H9 (cell line): ENCODE results near the gene MAPKAP1. TPM values are rescaled to one million over a fixed set of nuclear protein-coding genes. Genes with fewer than 3 reads are reported as not detected.

Experiments used
- DNase-seq: peaks from one replicate; pipeline ENCODE4 v3.0.0-alpha.2; 2017
- H2AFZ ChIP-seq: one replicate; pipeline ENCODE4 v1.6.1; 2013; ENCODE audit warnings: mild to moderate bottlenecking, low read length, control low read depth, moderate library complexity
- H2AK5ac ChIP-seq: 2 replicates; pipeline ENCODE4 v1.6.1; 2013; ENCODE audit warnings: low read length, control low read depth, mixed read lengths; ENCODE audit not compliant: insufficient read length
- H2BK120ac ChIP-seq: one replicate; pipeline ENCODE4 v1.6.1; 2013; ENCODE audit warnings: low read depth, mild to moderate bottlenecking, low read length, control low read depth, inconsistent platforms; ENCODE audit not compliant: poor library complexity, severe bottlenecking
- H2BK12ac ChIP-seq: 2 replicates; pipeline ENCODE4 v1.6.1; 2013; ENCODE audit warnings: low read length, control low read depth, mixed read lengths, low read depth; ENCODE audit not compliant: insufficient read length
- H2BK15ac ChIP-seq: 2 replicates; pipeline ENCODE4 v1.6.1; 2013; ENCODE audit warnings: low read depth, low read length, control low read depth
- H2BK20ac ChIP-seq: one replicate; pipeline ENCODE4 v1.6.1; 2013; ENCODE audit warnings: low read depth, mild to moderate bottlenecking, low read length, control low read depth, inconsistent platforms; ENCODE audit not compliant: poor library complexity, severe bottlenecking
- H2BK5ac ChIP-seq: 2 replicates; pipeline ENCODE4 v1.6.1; 2013; ENCODE audit warnings: low read length, control low read depth, mixed read lengths; ENCODE audit not compliant: insufficient read length
- H3K14ac ChIP-seq: 2 replicates; pipeline ENCODE4 v1.6.1; 2013; ENCODE audit warnings: low read length, control low read depth; ENCODE audit not compliant: insufficient read depth
- H3K18ac ChIP-seq: 2 replicates; pipeline ENCODE4 v1.6.1; 2013; ENCODE audit warnings: low read depth, mild to moderate bottlenecking, mixed read lengths, low read length, control low read depth; ENCODE audit not compliant: insufficient read length
- H3K23ac ChIP-seq: 2 replicates; pipeline ENCODE4 v1.6.1; 2013; ENCODE audit warnings: low read length, control low read depth, mixed read lengths, low read depth; ENCODE audit not compliant: insufficient read length
- H3K23me2 ChIP-seq: 2 replicates; pipeline ENCODE4 v1.6.1; 2013; ENCODE audit warnings: low read depth, mild to moderate bottlenecking, mixed read lengths, low read length, control low read depth; ENCODE audit not compliant: insufficient read length, poor library complexity, severe bottlenecking
- H3K27ac ChIP-seq: 2 replicates; pipeline ENCODE4 v1.5.1; 2013; ENCODE audit warnings: low read length, control low read depth, mixed read lengths, low read depth; ENCODE audit not compliant: insufficient read length
- H3K27me3 ChIP-seq: 2 replicates; pipeline ENCODE4 v1.6.1; 2013; ENCODE audit warnings: low read length, control low read depth, inconsistent platforms; ENCODE audit not compliant: insufficient read depth
- H3K4ac ChIP-seq: 2 replicates; pipeline ENCODE4 v1.6.1; 2013; ENCODE audit warnings: low read depth, mild to moderate bottlenecking, control low read depth, inconsistent platforms, low read length, moderate library complexity
- H3K4me1 ChIP-seq: 2 replicates; pipeline ENCODE4 v1.6.1; 2013; ENCODE audit warnings: low read length, control low read depth, inconsistent platforms; ENCODE audit not compliant: insufficient read depth
- H3K4me2 ChIP-seq: 2 replicates; pipeline ENCODE4 v1.6.1; 2013; ENCODE audit warnings: low read length, control low read depth, mixed read lengths; ENCODE audit not compliant: insufficient read length, insufficient read depth
- H3K56ac ChIP-seq: 2 replicates; pipeline ENCODE4 v1.6.1; 2013; ENCODE audit warnings: low read depth, mild to moderate bottlenecking, mixed read lengths, low read length, control low read depth; ENCODE audit not compliant: insufficient read length
- H3K79me1 ChIP-seq: 2 replicates; pipeline ENCODE4 v1.6.1; 2013; ENCODE audit warnings: low read depth, mild to moderate bottlenecking, moderate library complexity, low read length, control low read depth, inconsistent platforms; ENCODE audit not compliant: insufficient read depth, poor library complexity, severe bottlenecking
- H3K79me2 ChIP-seq: 2 replicates; pipeline ENCODE4 v1.6.1; 2013; ENCODE audit warnings: low read length, control low read depth, inconsistent platforms; ENCODE audit not compliant: insufficient read depth
- H3K9ac ChIP-seq: 2 replicates; pipeline ENCODE4 v1.6.1; 2013; ENCODE audit warnings: low read length, control low read depth, mixed read lengths; ENCODE audit not compliant: insufficient read length; ENCODE audit errors: extremely low read depth
- H3K9me3 ChIP-seq: one replicate; pipeline ENCODE4 v1.6.1; 2013; ENCODE audit warnings: low read depth, low read length, inconsistent platforms; ENCODE audit not compliant: control insufficient read depth
- H3T11ph ChIP-seq: one replicate; pipeline ENCODE4 v1.6.1; 2013; ENCODE audit warnings: mild to moderate bottlenecking, low read length, control low read depth, inconsistent platforms
- H4K20me1 ChIP-seq: one replicate; pipeline ENCODE4 v1.6.1; 2013; ENCODE audit not compliant: control insufficient read depth, insufficient read length, insufficient read depth
- H4K5ac ChIP-seq: 2 replicates; pipeline ENCODE4 v1.6.1; 2013; ENCODE audit warnings: low read depth, mild to moderate bottlenecking, mixed read lengths, low read length, control low read depth; ENCODE audit not compliant: insufficient read length
- H4K8ac ChIP-seq: replicated peaks from 2 replicates; pipeline ENCODE4 v1.6.1; 2013; ENCODE audit warnings: low read length, control low read depth, mixed read lengths, low read depth; ENCODE audit not compliant: insufficient read length
- H4K91ac ChIP-seq: 2 replicates; pipeline ENCODE4 v1.6.1; 2013; ENCODE audit warnings: low read depth, mild to moderate bottlenecking, moderate library complexity, mixed read lengths, low read length, control low read depth; ENCODE audit not compliant: insufficient read length
- H3K27ac Mint-ChIP-seq, 3 experiments: 2 replicates in 2 of 3; 3 replicates in 1 of 3; pipeline ENCODE4 v1.8.0; 2020 to 2021; ENCODE audit warnings: mixed read lengths in 3 of 3, mild to moderate bottlenecking in 1 of 3, moderate library complexity in 1 of 3
- H3K27me3 Mint-ChIP-seq: 2 replicates; pipeline ENCODE4 v1.8.0; 2021; ENCODE audit warnings: low read depth, mild to moderate bottlenecking, moderate library complexity, mixed read lengths
- H3K36me3 Mint-ChIP-seq, 3 experiments: 2 replicates in 2 of 3; 3 replicates in 1 of 3; pipeline ENCODE4 v1.8.0; 2020 to 2021; ENCODE audit warnings: low read depth in 3 of 3, mixed read lengths in 3 of 3; ENCODE audit not compliant: insufficient read depth in 1 of 3
- H3K4me1 Mint-ChIP-seq, 2 experiments: 2 replicates each; pipeline ENCODE4 v1.8.0; 2020; ENCODE audit warnings: mixed read lengths in 2 of 2
- H3K4me3 Mint-ChIP-seq, 2 experiments: 2 replicates in 1 of 2; 3 replicates in 1 of 2; pipeline ENCODE4 v1.8.0; 2020 to 2021; ENCODE audit warnings: mild to moderate bottlenecking in 2 of 2, mixed read lengths in 2 of 2, moderate library complexity in 1 of 2
- H3K9me3 Mint-ChIP-seq, 2 experiments: 2 replicates in 1 of 2; 3 replicates in 1 of 2; pipeline ENCODE4 v1.8.0; 2020; ENCODE audit warnings: mild to moderate bottlenecking in 2 of 2, mixed read lengths in 2 of 2, moderate library complexity in 1 of 2
- CTCF ChIP-seq: fragments of 200-600 bp; sonication (generic); conservative IDR thresholded peaks from 3 replicates; pipeline ENCODE4 v1.8.0; 2021; ENCODE audit warnings: antibody characterized with exemption, mild to moderate bottlenecking
- WGBS: extraction: QIAGEN DNeasy Blood & Tissue Kit; methylation state at CpG from one replicate; pipeline ENCODE4 v1.1.7; 2013; ENCODE audit warnings: missing lambda C conversion rate, low lambda C conversion rate, mixed read lengths; ENCODE audit not compliant: insufficient read length; ENCODE audit errors: extremely low coverage; 5-methylcytosine and 5-hydroxymethylcytosine counted together
- total RNA-seq: library from RNA; stranded (reverse); gene quantifications from 2 replicates; pipeline ENCODE4 v1.2.1, GENCODE V29; 2021

The MAPKAP1 gene
- total RNA-seq, 1 experiment from 2014 or later = 97.0 TPM

- no peaks in the 10 kb centered on the region for H3K27me3 ChIP-seq
- DNase-seq = no peak
- H4K5ac ChIP-seq = no peak overlapping the region
- no peaks in the 10 kb centered on the region for H3K9me3 ChIP-seq
- no peak overlapping the region for H4K8ac ChIP-seq
- no peak overlapping the region for H3K9ac ChIP-seq
- H3K79me2 ChIP-seq = peaks cover 4% of the 10 kb centered on the region
- H4K91ac ChIP-seq = no peak overlapping the region
- Mint-ChIP-seq H3K27me3 (no peaks in the 10 kb centered on the region), H3K4me3 (no peak overlapping the region), H3K27ac (peak overlapping the region in 1 of 3 experiments; percentile 3; a peak in 2 of 7 replicates), H3K9me3 (no peaks in the 10 kb centered on the region), H3K36me3 (peaks cover 0 to 1% (median 0%) of the 10 kb centered on the region in 3 experiments; a peak in 1 of 7 replicates), H3K4me1 (peaks cover 18 to 19% of the 10 kb centered on the region in 2 experiments)
- H3T11ph ChIP-seq = no peak overlapping the region
- no peak for TF ChIP-seq CTCF
- H3K18ac ChIP-seq = no peak overlapping the region
- no CpG with 5 or more reads among the region's 4 CpGs for WGBS
- H4K20me1 ChIP-seq = no peaks in the 10 kb centered on the region
- no peak overlapping the region for H2BK20ac ChIP-seq
- H3K79me1 ChIP-seq = no peaks in the 10 kb centered on the region
- H2BK5ac ChIP-seq = no peak overlapping the region
- no peak overlapping the region for H2BK12ac ChIP-seq
- H3K4ac ChIP-seq = no peak overlapping the region
- H2BK15ac ChIP-seq = no peak overlapping the region
- H3K27ac ChIP-seq = no peak overlapping the region
- no peak overlapping the region for H2AK5ac ChIP-seq
- no peaks in the 10 kb centered on the region for H3K23me2 ChIP-seq
- no peak overlapping the region for H2AFZ ChIP-seq
- H3K23ac ChIP-seq = no peak overlapping the region
- H2BK120ac ChIP-seq = no peak overlapping the region
- H3K4me1 ChIP-seq = peaks cover 5% of the 10 kb centered on the region; the same call in 1 of the 2 replicates
- no peak overlapping the region for H3K56ac ChIP-seq
- no peak overlapping the region for H3K14ac ChIP-seq
- no peak overlapping the region for H3K4me2 ChIP-seq
Observed at GRCh38 chr9:125639057-125639456, 68.0 kb downstream of the MAPKAP1 start.
